HepG2 (cell line): Measurements from ENCODE around the gene CMTM8. TPM values are rescaled to one million over a fixed set of nuclear protein-coding genes. Genes with fewer than 3 reads are reported as not detected.

Experiments used
- ARID4A ChIP-seq: sonication (generic); formaldehyde crosslinking; IDR thresholded peaks from 2 replicates; pipeline ENCODE4 v1.5.0; 2020; ENCODE audit warnings: mild to moderate bottlenecking, missing genetic modification reagents, borderline replicate concordance
- BHLHE40 ChIP-seq: IDR thresholded peaks from 2 replicates; pipeline ENCODE4 v1.6.1; 2011; ENCODE audit warnings: low read length, improper control_type of control experiment
- DNMT3B ChIP-seq: conservative IDR thresholded peaks from 2 replicates; pipeline ENCODE4 v1.6.1; 2016; ENCODE audit warnings: missing biosample characterization, control low read depth
- DZIP1 ChIP-seq: sonication (generic); formaldehyde crosslinking; IDR thresholded peaks from 2 replicates; pipeline ENCODE4 v1.5.0; 2020; ENCODE audit warnings: mild to moderate bottlenecking, missing genetic modification reagents
- GABPB1 ChIP-seq: IDR thresholded peaks from 2 replicates; pipeline ENCODE4 v1.6.1; 2016; ENCODE audit warnings: mild to moderate bottlenecking, missing genetic modification reagents, moderate library complexity, missing compliant biosample characterization
- IRF1 ChIP-seq: sonication (generic); formaldehyde crosslinking; IDR thresholded peaks from 2 replicates; pipeline ENCODE4 v1.4.0; 2020; ENCODE audit warnings: low read depth, mild to moderate bottlenecking, missing genetic modification reagents
- KDM5B ChIP-seq: sonication (generic); formaldehyde crosslinking; IDR thresholded peaks from 2 replicates; pipeline ENCODE4 v1.4.0; 2020; ENCODE audit warnings: missing genetic modification reagents, mild to moderate bottlenecking, borderline replicate concordance
- MEIS1 ChIP-seq: sonication (generic); formaldehyde crosslinking; IDR thresholded peaks from 2 replicates; pipeline ENCODE4 v1.9.0; 2021; ENCODE audit warnings: mild to moderate bottlenecking, missing genetic modification reagents, moderate library complexity, borderline replicate concordance
- RFX3 ChIP-seq: IDR thresholded peaks from 2 replicates; pipeline ENCODE4 v1.6.1; 2016; ENCODE audit warnings: missing biosample characterization, missing genetic modification reagents
- RFXAP ChIP-seq: sonication (generic); formaldehyde crosslinking; IDR thresholded peaks from 2 replicates; pipeline ENCODE4 v1.4.0; 2020; ENCODE audit warnings: missing genetic modification reagents, borderline replicate concordance
- SNRNP70 ChIP-seq: fragments of 200-400 bp; formaldehyde crosslinking; IDR thresholded peaks from 2 replicates; pipeline ENCODE4 v1.6.1; 2017; ENCODE audit warnings: mild to moderate bottlenecking, low read depth, low read length, moderate library complexity
- YEATS4 ChIP-seq: sonication (generic); formaldehyde crosslinking; IDR thresholded peaks from 2 replicates; pipeline ENCODE4 v1.4.0; 2020; ENCODE audit warnings: missing genetic modification reagents, borderline replicate concordance
- ZNF335 ChIP-seq: sonication (generic); formaldehyde crosslinking; IDR thresholded peaks from 2 replicates; pipeline ENCODE4 v1.4.0; 2020; ENCODE audit warnings: missing genetic modification reagents
- ZNF343 ChIP-seq: sonication (generic); formaldehyde crosslinking; IDR thresholded peaks from 2 replicates; pipeline ENCODE4 v1.4.0; 2020; ENCODE audit warnings: mild to moderate bottlenecking, missing genetic modification reagents
- ZNF503 ChIP-seq: sonication (generic); formaldehyde crosslinking; IDR thresholded peaks from 2 replicates; pipeline ENCODE4 v1.4.0; 2020; ENCODE audit warnings: missing genetic modification reagents
- ZNF552 ChIP-seq: sonication (generic); formaldehyde crosslinking; IDR thresholded peaks from 2 replicates; pipeline ENCODE4 v1.9.0; 2022; ENCODE audit warnings: missing genetic modification reagents, mild to moderate bottlenecking, borderline replicate concordance
- ZNF576 ChIP-seq: sonication (generic); formaldehyde crosslinking; IDR thresholded peaks from 2 replicates; pipeline ENCODE4 v1.4.0; 2020; ENCODE audit warnings: mild to moderate bottlenecking, missing genetic modification reagents
- ZNF670 ChIP-seq: sonication (generic); formaldehyde crosslinking; IDR thresholded peaks from 2 replicates; pipeline ENCODE4 v1.8.0; 2022; ENCODE audit warnings: mild to moderate bottlenecking, missing genetic modification reagents, borderline replicate concordance
- ZNF713 ChIP-seq: sonication (generic); formaldehyde crosslinking; IDR thresholded peaks from 2 replicates; pipeline ENCODE4 v1.4.0; 2020; ENCODE audit warnings: mild to moderate bottlenecking, missing genetic modification reagents
- ZSCAN21 ChIP-seq: sonication (generic); formaldehyde crosslinking; IDR thresholded peaks from 2 replicates; pipeline ENCODE4 v1.8.0; 2022; ENCODE audit warnings: mild to moderate bottlenecking, missing genetic modification reagents, moderate library complexity, borderline replicate concordance
- polyA plus RNA-seq, 8 experiments: library from polyadenylated mRNA; depleted of rRNA in 3 of 8; stranded (reverse) in 7 of 8; unstranded in 1 of 8; fragments of >200 nt; fragmentation: Illumina TruSeq in 4 of 8; extraction: Trizol in 4 of 8; gene quantifications; 2 replicates each; pipeline versions ENCODE4 v1.2.1 to v1.2.3, GENCODE V29; 2011 to 2016; ENCODE audit warnings: low read depth in 4 of 8, missing spikeins in 1 of 8, mixed read lengths in 1 of 8; ENCODE audit not compliant: insufficient read depth in 1 of 8
- total RNA-seq, 5 experiments: library from RNA; depleted of rRNA; stranded (reverse); fragments of >200 nt; fragmentation: Illumina TruSeq; extraction: Trizol; gene quantifications; 2 replicates each; pipeline ENCODE4 v1.2.3, GENCODE V29; 2016; ENCODE audit warnings: low read depth in 1 of 5

The CMTM8 gene
- total and polyA plus RNA-seq, 2 of the 13 experiments (the other 11 are each of a cell fraction or from before 2014, with no cell fraction given): 8.9 to 15.8 TPM

- TF ChIP-seq ARID4A (CRISPR knock-in tag): peak; percentile 77; the same call in 1 of the 2 replicates
- no peak for TF ChIP-seq DNMT3B (CRISPR knock-in tag)
- peak; percentile 85 for TF ChIP-seq MEIS1
- 0 out of 2 replicates have a peak, but pooled peaks have one; percentile 54 for TF ChIP-seq ZNF343
- TF ChIP-seq ZNF552 (CRISPR knock-in tag): no peak
- TF ChIP-seq ZNF335 (CRISPR knock-in tag): no peak
- TF ChIP-seq BHLHE40: no peak
- peak; percentile 64 for TF ChIP-seq ZNF503
- TF ChIP-seq DZIP1 (CRISPR knock-in tag): no peak
- 0 out of 2 replicates have a peak, but pooled peaks have one; percentile 24 for TF ChIP-seq ZSCAN21
- TF ChIP-seq ZNF670 (CRISPR knock-in tag): no peak
- TF ChIP-seq RFX3 (CRISPR knock-in tag): no peak
- TF ChIP-seq ZNF713: no peak
- TF ChIP-seq RFXAP (CRISPR knock-in tag): no peak
- no peak for TF ChIP-seq ZNF576 (CRISPR knock-in tag)
- TF ChIP-seq SNRNP70: no peak
- no peak for TF ChIP-seq IRF1 (CRISPR knock-in tag)
- TF ChIP-seq KDM5B (CRISPR knock-in tag): peak; percentile 89; the same call in 1 of the 2 replicates
- peak; percentile 89 for TF ChIP-seq GABPB1 (CRISPR knock-in tag)
- peak; percentile 80; the same call in 1 of the 2 replicates for TF ChIP-seq YEATS4 (CRISPR knock-in tag)
Measured at GRCh38 chr3:32401556-32402081, 163.1 kb downstream of the CMTM8 start (continued).
